Liver (tissue), 9 donors: ENCODE data around the gene IL21R. TPM values are rescaled to one million over a fixed set of nuclear protein-coding genes. Genes with fewer than 3 reads are reported as not detected.

Experiments
- DNase-seq: peaks from one replicate; pipeline ENCODE4 v3.0.0-alpha.2; 2017; ENCODE audit warnings: low spot score
- H3K27ac ChIP-seq, 2 donors: one replicate each; pipeline ENCODE4 v1.7.0; 2013; ENCODE audit warnings: inconsistent platforms in 2 of 2, low read length in 2 of 2, control low read depth in 1 of 2, low read depth in 1 of 2, mild to moderate bottlenecking in 1 of 2
- H3K27me3 ChIP-seq, 4 donors: one replicate each; pipeline versions ENCODE4 v1.6.1 to v1.7.0; 2013; ENCODE audit warnings: low read length in 3 of 4, inconsistent platforms in 1 of 4, mild to moderate bottlenecking in 1 of 4, moderate library complexity in 1 of 4; ENCODE audit not compliant: control insufficient read depth in 4 of 4, insufficient read depth in 4 of 4
- H3K36me3 ChIP-seq, 4 donors: one replicate each; pipeline versions ENCODE4 v1.6.1 to v1.7.0; 2013; ENCODE audit warnings: low read length in 3 of 4, mild to moderate bottlenecking in 3 of 4, low read depth in 1 of 4, moderate library complexity in 1 of 4; ENCODE audit not compliant: control insufficient read depth in 4 of 4, insufficient read depth in 3 of 4
- H3K4me1 ChIP-seq, 4 donors: one replicate each; pipeline versions ENCODE4 v1.6.1 to v1.7.0; 2013; ENCODE audit warnings: low read length in 3 of 4, mild to moderate bottlenecking in 3 of 4, moderate library complexity in 1 of 4; ENCODE audit not compliant: control insufficient read depth in 4 of 4, insufficient read depth in 4 of 4
- H3K4me3 ChIP-seq, 3 donors: one replicate each; pipeline versions ENCODE4 v1.6.1 to v1.7.0; 2013; ENCODE audit warnings: low read length in 3 of 3, control low read depth in 1 of 3, low read depth in 1 of 3, mild to moderate bottlenecking in 1 of 3
- H3K9ac ChIP-seq, 2 donors: one replicate each; pipeline ENCODE4 v1.7.0; 2013; ENCODE audit warnings: low read length in 2 of 2, mild to moderate bottlenecking in 2 of 2, moderate library complexity in 2 of 2, control low read depth in 1 of 2, low read depth in 1 of 2
- H3K9me3 ChIP-seq, 4 donors: one replicate each; pipeline versions ENCODE4 v1.6.1 to v1.7.0; 2013; ENCODE audit warnings: low read length in 3 of 4; ENCODE audit not compliant: control insufficient read depth in 4 of 4
- EGR1 ChIP-seq, 2 donors: IDR thresholded peaks; 2 replicates each; pipeline ENCODE4 v1.6.1; 2016 to 2018; ENCODE audit warnings: antibody characterized with exemption in 2 of 2, low read depth in 2 of 2
- FOXA1 ChIP-seq: IDR thresholded peaks from 2 replicates; pipeline ENCODE4 v1.6.1; 2016; ENCODE audit warnings: antibody characterized with exemption
- FOXA2 ChIP-seq: IDR thresholded peaks from 2 replicates; pipeline ENCODE4 v1.6.1; 2016; ENCODE audit warnings: antibody characterized with exemption
- HNF4A ChIP-seq, 2 donors: conservative IDR thresholded peaks; 2 replicates each; pipeline ENCODE4 v1.6.1; 2016; ENCODE audit warnings: antibody characterized with exemption in 2 of 2, mild to moderate bottlenecking in 2 of 2
- HNF4G ChIP-seq: IDR thresholded peaks from 2 replicates; pipeline ENCODE4 v1.6.1; 2016; ENCODE audit warnings: antibody characterized with exemption
- JUND ChIP-seq, 2 donors: IDR thresholded peaks; 2 replicates each; pipeline ENCODE4 v1.6.1; 2016; ENCODE audit warnings: antibody characterized with exemption in 2 of 2
- NR2F2 ChIP-seq: IDR thresholded peaks from 2 replicates; pipeline ENCODE4 v1.6.1; 2016; ENCODE audit warnings: antibody characterized with exemption
- RAD21 ChIP-seq, 2 donors: IDR thresholded peaks; 2 replicates each; pipeline ENCODE4 v1.6.1; 2016; ENCODE audit warnings: antibody characterized with exemption in 2 of 2, mild to moderate bottlenecking in 2 of 2
- TAF1 ChIP-seq: conservative IDR thresholded peaks from 2 replicates; pipeline ENCODE4 v1.6.1; 2016; ENCODE audit warnings: antibody characterized with exemption, mild to moderate bottlenecking
- WGBS: extraction: QIAGEN DNeasy Blood & Tissue Kit; methylation state at CpG from one replicate; pipeline ENCODE4 v1.1.7; 2013; 5-methylcytosine and 5-hydroxymethylcytosine counted together
- polyA plus RNA-seq, 2 donors: library from polyadenylated mRNA; stranded (reverse) in 1 of 2; unstranded in 1 of 2; fragments of 200-250 nt in 1 of 2; fragments of >200 nt in 1 of 2; fragmentation: Nextera tagmentation in 1 of 2; extraction: Ambion mirVana in 1 of 2; gene quantifications; one replicate each; pipeline versions ENCODE4 v1.2.1 to v1.2.3, GENCODE V29; 2013 to 2015
- total RNA-seq, 2 donors: library from RNA; depleted of rRNA; stranded (reverse); fragments of >200 nt; gene quantifications; one replicate each; pipeline ENCODE4 v1.2.3, GENCODE V29; 2014
- TF ChIP-seq, protein P1 (sequence below): IDR thresholded peaks from 2 replicates; pipeline ENCODE4 v1.6.1; 2016; ENCODE audit warnings: antibody characterized with exemption
- TF ChIP-seq, protein P2 (sequence below): IDR thresholded peaks from 2 replicates; pipeline ENCODE4 v1.6.1; 2016; ENCODE audit warnings: antibody characterized with exemption, mild to moderate bottlenecking
- TF ChIP-seq, protein P3 (sequence below): IDR thresholded peaks from 2 replicates; pipeline ENCODE4 v1.6.1; 2016; ENCODE audit warnings: antibody characterized with exemption
- TF ChIP-seq, protein P4 (sequence below): fragments of 150-350 bp; IDR thresholded peaks from 2 replicates; pipeline ENCODE4 v1.5.1; 2017; ENCODE audit warnings: improper control_type of control experiment, low read depth, low read length; ENCODE audit not compliant: missing input control
- donor health status: healthy.
- donor health status: healthy.
- donor health status: healthy.
- donor health status: healthy.
- donor health status: healthy.

Gene IL21R
- total and polyA plus RNA-seq, 4 donors, result 0.19 to 0.84 (median 0.39) TPM

DNA sequence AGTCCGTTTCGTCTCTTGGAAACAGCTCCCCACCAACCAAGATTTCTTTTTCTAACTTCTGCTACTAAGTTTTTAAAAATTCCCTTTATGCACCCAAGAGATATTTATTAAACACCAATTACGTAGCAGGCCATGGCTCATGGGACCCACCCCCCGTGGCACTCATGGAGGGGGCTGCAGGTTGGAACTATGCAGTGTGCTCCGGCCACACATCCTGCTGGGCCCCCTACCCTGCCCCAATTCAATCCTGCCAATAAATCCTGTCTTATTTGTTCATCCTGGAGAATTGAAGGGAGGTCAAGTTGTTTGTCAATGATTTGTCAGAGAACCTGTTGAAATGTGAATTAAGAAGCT is 48.2 kb downstream of the IL21R start (continued):
- TF ChIP-seq, protein P1, sequence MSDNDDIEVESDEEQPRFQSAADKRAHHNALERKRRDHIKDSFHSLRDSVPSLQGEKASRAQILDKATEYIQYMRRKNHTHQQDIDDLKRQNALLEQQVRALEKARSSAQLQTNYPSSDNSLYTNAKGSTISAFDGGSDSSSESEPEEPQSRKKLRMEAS, result no peak
- TF ChIP-seq, protein P2, sequence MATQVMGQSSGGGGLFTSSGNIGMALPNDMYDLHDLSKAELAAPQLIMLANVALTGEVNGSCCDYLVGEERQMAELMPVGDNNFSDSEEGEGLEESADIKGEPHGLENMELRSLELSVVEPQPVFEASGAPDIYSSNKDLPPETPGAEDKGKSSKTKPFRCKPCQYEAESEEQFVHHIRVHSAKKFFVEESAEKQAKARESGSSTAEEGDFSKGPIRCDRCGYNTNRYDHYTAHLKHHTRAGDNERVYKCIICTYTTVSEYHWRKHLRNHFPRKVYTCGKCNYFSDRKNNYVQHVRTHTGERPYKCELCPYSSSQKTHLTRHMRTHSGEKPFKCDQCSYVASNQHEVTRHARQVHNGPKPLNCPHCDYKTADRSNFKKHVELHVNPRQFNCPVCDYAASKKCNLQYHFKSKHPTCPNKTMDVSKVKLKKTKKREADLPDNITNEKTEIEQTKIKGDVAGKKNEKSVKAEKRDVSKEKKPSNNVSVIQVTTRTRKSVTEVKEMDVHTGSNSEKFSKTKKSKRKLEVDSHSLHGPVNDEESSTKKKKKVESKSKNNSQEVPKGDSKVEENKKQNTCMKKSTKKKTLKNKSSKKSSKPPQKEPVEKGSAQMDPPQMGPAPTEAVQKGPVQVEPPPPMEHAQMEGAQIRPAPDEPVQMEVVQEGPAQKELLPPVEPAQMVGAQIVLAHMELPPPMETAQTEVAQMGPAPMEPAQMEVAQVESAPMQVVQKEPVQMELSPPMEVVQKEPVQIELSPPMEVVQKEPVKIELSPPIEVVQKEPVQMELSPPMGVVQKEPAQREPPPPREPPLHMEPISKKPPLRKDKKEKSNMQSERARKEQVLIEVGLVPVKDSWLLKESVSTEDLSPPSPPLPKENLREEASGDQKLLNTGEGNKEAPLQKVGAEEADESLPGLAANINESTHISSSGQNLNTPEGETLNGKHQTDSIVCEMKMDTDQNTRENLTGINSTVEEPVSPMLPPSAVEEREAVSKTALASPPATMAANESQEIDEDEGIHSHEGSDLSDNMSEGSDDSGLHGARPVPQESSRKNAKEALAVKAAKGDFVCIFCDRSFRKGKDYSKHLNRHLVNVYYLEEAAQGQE, result no peak

DNA sequence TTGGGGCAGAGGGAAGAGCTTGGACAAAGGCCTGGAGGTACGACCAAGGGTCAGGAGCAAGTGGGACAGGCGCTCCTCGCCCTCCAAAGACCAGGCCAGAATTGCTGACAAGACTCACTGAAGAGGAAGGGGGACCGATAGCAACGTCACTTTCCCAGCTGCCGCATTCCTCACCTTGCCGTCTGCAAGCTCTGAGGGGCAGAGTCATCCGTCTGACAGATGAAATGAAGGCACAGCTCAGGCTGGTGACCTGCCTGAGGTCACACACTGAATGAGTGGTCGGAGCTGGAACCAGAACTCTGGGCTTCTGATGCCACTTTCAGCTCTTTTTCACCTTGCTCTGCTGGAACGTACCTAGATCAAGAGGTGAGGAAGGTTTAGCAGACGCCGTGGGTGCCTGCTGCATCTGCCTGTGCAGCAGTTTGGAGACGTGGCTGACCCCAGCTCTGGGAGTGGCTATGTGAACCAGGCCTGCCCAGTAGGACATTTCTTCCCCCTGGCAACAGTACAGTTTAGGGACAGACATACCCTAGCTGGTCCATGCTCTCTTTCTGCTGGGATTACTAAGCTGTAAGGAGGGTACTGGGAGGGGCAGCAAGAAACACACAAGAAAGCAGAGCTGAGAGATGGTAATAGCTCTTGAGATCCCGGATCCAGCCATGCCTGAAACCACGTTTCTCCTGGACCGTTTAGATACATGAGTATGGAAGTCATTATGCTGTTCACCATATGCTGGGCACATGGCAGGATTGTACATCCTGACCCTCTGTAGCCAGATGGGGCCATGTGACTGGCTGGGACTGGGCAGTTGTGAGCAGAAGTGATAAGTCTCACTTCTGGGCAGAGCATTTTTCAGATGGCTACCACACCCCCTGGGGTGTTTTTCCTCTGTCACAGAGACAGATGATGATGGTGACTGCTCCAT is 50.9 kb downstream of the IL21R start:
- 75% methylated on average over 16 of the region's 16 CpGs for WGBS
- TF ChIP-seq, protein P2, result no peak
- TF ChIP-seq TAF1 (no peak), NR2F2 (no peak), HNF4A (conservative IDR thresholded peaks at IDR 0.05) (no peak), EGR1 (IDR thresholded peaks at IDR 0.05; ENCODE audit: low read depth in 2 of 2) (no peak), HNF4G (no peak), JUND (IDR thresholded peaks at IDR 0.05) (no peak)
- TF ChIP-seq, protein P1, result no peak
- Histone ChIP-seq H3K36me3 (no peaks in the 10 kb centered on the region), H3K4me3 (no peak overlapping the region), H3K9me3 (no peaks in the 10 kb centered on the region), H3K27me3 (no peaks in the 10 kb centered on the region), H3K27ac (no peak overlapping the region), H3K4me1 (peaks cover 0 to 1% (median 0%) of the 10 kb centered on the region in 4 donors), H3K9ac (no peak overlapping the region)
- DNase-seq, result no peak

DNA sequence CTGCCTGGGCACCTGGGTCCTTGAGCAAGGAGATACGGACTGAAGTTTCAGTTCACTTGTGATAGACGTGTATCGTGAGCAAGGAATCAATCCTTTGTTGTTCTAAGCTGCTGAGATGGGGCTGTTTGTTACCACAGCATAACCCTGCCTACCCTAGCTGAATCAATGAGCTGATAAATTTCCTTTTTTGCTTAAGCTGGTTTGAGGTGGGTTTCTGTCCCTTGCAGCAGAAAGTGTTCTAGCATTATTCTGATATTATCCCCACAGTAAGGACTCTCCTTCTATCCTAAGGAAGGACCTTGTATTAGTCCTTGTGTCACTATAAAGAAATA is 51.5 kb downstream of the IL21R start:
- no peak for DNase-seq
- H3K4me1 ChIP-seq, result peaks cover 0 to 1% (median 0%) of the 10 kb centered on the region in 4 donors
- WGBS, result 91% methylated on average over 3 of the region's 3 CpGs
- TF ChIP-seq, protein P2, result no peak
- TF ChIP-seq FOXA2 (no peak), HNF4G (no peak), NR2F2 (no peak), FOXA1 (no peak), RAD21 (IDR thresholded peaks at IDR 0.05) (no peak), TAF1 (no peak)
- TF ChIP-seq, protein P3, sequence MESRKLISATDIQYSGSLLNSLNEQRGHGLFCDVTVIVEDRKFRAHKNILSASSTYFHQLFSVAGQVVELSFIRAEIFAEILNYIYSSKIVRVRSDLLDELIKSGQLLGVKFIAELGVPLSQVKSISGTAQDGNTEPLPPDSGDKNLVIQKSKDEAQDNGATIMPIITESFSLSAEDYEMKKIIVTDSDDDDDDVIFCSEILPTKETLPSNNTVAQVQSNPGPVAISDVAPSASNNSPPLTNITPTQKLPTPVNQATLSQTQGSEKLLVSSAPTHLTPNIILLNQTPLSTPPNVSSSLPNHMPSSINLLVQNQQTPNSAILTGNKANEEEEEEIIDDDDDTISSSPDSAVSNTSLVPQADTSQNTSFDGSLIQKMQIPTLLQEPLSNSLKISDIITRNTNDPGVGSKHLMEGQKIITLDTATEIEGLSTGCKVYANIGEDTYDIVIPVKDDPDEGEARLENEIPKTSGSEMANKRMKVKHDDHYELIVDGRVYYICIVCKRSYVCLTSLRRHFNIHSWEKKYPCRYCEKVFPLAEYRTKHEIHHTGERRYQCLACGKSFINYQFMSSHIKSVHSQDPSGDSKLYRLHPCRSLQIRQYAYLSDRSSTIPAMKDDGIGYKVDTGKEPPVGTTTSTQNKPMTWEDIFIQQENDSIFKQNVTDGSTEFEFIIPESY, result no peak
- TF ChIP-seq, protein P4, sequence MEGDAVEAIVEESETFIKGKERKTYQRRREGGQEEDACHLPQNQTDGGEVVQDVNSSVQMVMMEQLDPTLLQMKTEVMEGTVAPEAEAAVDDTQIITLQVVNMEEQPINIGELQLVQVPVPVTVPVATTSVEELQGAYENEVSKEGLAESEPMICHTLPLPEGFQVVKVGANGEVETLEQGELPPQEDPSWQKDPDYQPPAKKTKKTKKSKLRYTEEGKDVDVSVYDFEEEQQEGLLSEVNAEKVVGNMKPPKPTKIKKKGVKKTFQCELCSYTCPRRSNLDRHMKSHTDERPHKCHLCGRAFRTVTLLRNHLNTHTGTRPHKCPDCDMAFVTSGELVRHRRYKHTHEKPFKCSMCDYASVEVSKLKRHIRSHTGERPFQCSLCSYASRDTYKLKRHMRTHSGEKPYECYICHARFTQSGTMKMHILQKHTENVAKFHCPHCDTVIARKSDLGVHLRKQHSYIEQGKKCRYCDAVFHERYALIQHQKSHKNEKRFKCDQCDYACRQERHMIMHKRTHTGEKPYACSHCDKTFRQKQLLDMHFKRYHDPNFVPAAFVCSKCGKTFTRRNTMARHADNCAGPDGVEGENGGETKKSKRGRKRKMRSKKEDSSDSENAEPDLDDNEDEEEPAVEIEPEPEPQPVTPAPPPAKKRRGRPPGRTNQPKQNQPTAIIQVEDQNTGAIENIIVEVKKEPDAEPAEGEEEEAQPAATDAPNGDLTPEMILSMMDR, result no peak

More for the DNA sequence above, 51.5 kb downstream of the IL21R start:
- Histone ChIP-seq H3K4me3 (no peak overlapping the region), H3K9ac (no peak overlapping the region), H3K36me3 (no peaks in the 10 kb centered on the region), H3K9me3 (no peaks in the 10 kb centered on the region), H3K27ac (no peak overlapping the region), H3K27me3 (no peaks in the 10 kb centered on the region)
